Activated CD4-positive, alpha-beta T cell treated with anti-CD3 and anti-CD28 coated beads, Interleukin-2, amount 50 U/mL, for 24 hours (primary cell): Measurements from ENCODE around the gene NTN1.
"Not testable (repeated sequence)": the region's sequence is repeated elsewhere in the genome, so short reads cannot be mapped to it uniquely, and the experiment has no call there.

ENCODE experiments used
- DNase-seq, 2 donors: peaks; one replicate each; pipeline ENCODE4 v3.0.0-alpha.2; 2020; ENCODE audit warnings: low read depth in 1 of 2, low spot score in 1 of 2

The NTN1 gene

GRCh38 chr17:9151740-9152139, 130.4 kb downstream of the NTN1 start:
- not testable (repeated sequence) for DNase-seq

GRCh38 chr17:9158544-9159452, 137.5 kb downstream of the NTN1 start:
- DNase-seq, result no peak

GRCh38 chr17:9162275-9162985, 141.1 kb downstream of the NTN1 start:
- no peak for DNase-seq

GRCh38 chr17:9166788-9167187, 145.5 kb downstream of the NTN1 start:
- no peak for DNase-seq

GRCh38 chr17:9167379-9167778, 146.1 kb downstream of the NTN1 start:
- no peak for DNase-seq

GRCh38 chr17:9169116-9169515, 147.8 kb downstream of the NTN1 start:
- DNase-seq, result no peak

GRCh38 chr17:9170336-9170735, 149.0 kb downstream of the NTN1 start:
- DNase-seq, result no peak

- DNase-seq, result no peak
Observed at GRCh38 chr17:9170853-9171252, 149.5 kb downstream of the NTN1 start.

GRCh38 chr17:9173386-9173983, 152.2 kb downstream of the NTN1 start:
- DNase-seq, result no peak

GRCh38 chr17:9174312-9174711, 153.0 kb downstream of the NTN1 start:
- no peak for DNase-seq

- no peak for DNase-seq
Observed at GRCh38 chr17:9174779-9175574, 153.7 kb downstream of the NTN1 start.

- DNase-seq, result no peak
Observed at GRCh38 chr17:9175700-9176467, 154.6 kb downstream of the NTN1 start.

- no peak for DNase-seq
Observed at GRCh38 chr17:9177212-9177611, 155.9 kb downstream of the NTN1 start.

- no peak for DNase-seq
Observed at GRCh38 chr17:9178319-9178718, 157.0 kb downstream of the NTN1 start.

GRCh38 chr17:9179602-9180001, 158.3 kb downstream of the NTN1 start:
- DNase-seq, result no peak

- no peak for DNase-seq
Observed at GRCh38 chr17:9181640-9182039, 160.3 kb downstream of the NTN1 start.

- DNase-seq, result no peak
Observed at GRCh38 chr17:9183306-9183705, 162.0 kb downstream of the NTN1 start.

- DNase-seq, result no peak
Observed at GRCh38 chr17:9185142-9185541, 163.8 kb downstream of the NTN1 start.

- DNase-seq, result no peak
Observed at GRCh38 chr17:9185688-9186284, 164.5 kb downstream of the NTN1 start.

GRCh38 chr17:9187828-9188227, 166.5 kb downstream of the NTN1 start:
- no peak for DNase-seq
